HepG2 (cell line): ENCODE data around the gene FLYWCH1. TPM values are rescaled to one million over a fixed set of nuclear protein-coding genes. Genes with fewer than 3 reads are reported as not detected.

ENCODE experiments used
- CHD4 ChIP-seq: fragments of 200-600 bp; sonication (generic); IDR thresholded peaks from 2 replicates; pipeline ENCODE4 v1.7.0; 2017; ENCODE audit warnings: mild to moderate bottlenecking, low read length, borderline replicate concordance
- GATAD2A ChIP-seq: IDR thresholded peaks from 2 replicates; pipeline ENCODE4 v1.6.1; 2016
- KLF6 ChIP-seq: IDR thresholded peaks from 2 replicates; pipeline ENCODE4 v1.8.0; 2016; ENCODE audit warnings: missing biosample characterization, missing genetic modification reagents
- MATR3 ChIP-seq: sonication (generic); formaldehyde crosslinking; IDR thresholded peaks from 2 replicates; pipeline ENCODE4 v1.4.0; 2020; ENCODE audit warnings: missing genetic modification reagents
- NFKBIZ ChIP-seq: IDR thresholded peaks from 2 replicates; pipeline ENCODE4 v1.6.1; 2018; ENCODE audit warnings: missing genetic modification reagents, missing compliant biosample characterization
- ZBTB7B ChIP-seq: sonication (generic); formaldehyde crosslinking; IDR thresholded peaks from 2 replicates; pipeline ENCODE4 v1.4.0; 2020; ENCODE audit warnings: missing genetic modification reagents
- ZNF20 ChIP-seq: sonication (generic); formaldehyde crosslinking; IDR thresholded peaks from 2 replicates; pipeline ENCODE4 v1.4.0; 2020; ENCODE audit warnings: mild to moderate bottlenecking, moderate library complexity, missing genetic modification reagents
- ZNF446 ChIP-seq: sonication (generic); formaldehyde crosslinking; IDR thresholded peaks from 2 replicates; pipeline ENCODE4 v1.5.0; 2020; ENCODE audit warnings: mild to moderate bottlenecking, missing genetic modification reagents
- polyA plus RNA-seq, 8 experiments: library from polyadenylated mRNA; depleted of rRNA in 3 of 8; stranded (reverse) in 7 of 8; unstranded in 1 of 8; fragments of >200 nt; fragmentation: Illumina TruSeq in 4 of 8; extraction: Trizol in 4 of 8; gene quantifications; 2 replicates each; pipeline versions ENCODE4 v1.2.1 to v1.2.3, GENCODE V29; 2011 to 2016; ENCODE audit warnings: low read depth in 4 of 8, missing spikeins in 1 of 8, mixed read lengths in 1 of 8; ENCODE audit not compliant: insufficient read depth in 1 of 8
- total RNA-seq, 5 experiments: library from RNA; depleted of rRNA; stranded (reverse); fragments of >200 nt; fragmentation: Illumina TruSeq; extraction: Trizol; gene quantifications; 2 replicates each; pipeline ENCODE4 v1.2.3, GENCODE V29; 2016; ENCODE audit warnings: low read depth in 1 of 5
- TF ChIP-seq, protein P1 (sequence below): sonication (generic); formaldehyde crosslinking; IDR thresholded peaks from 2 replicates; pipeline ENCODE4 v1.5.1; 2020; ENCODE audit warnings: missing genetic modification reagents, mild to moderate bottlenecking, borderline replicate concordance
- TF ChIP-seq, protein P2 (sequence below): IDR thresholded peaks from 2 replicates; pipeline ENCODE4 v1.6.1; 2012; ENCODE audit warnings: low read depth, low read length, improper control_type of control experiment
- TF ChIP-seq, protein P3 (sequence below): sonication (generic); formaldehyde crosslinking; IDR thresholded peaks from 2 replicates; pipeline ENCODE4 v1.4.0; 2020; ENCODE audit warnings: mild to moderate bottlenecking, missing genetic modification reagents
- TF ChIP-seq, protein P4 (sequence below), 2 experiments: fragments of 450-650 bp in 1 of 2; sonication (generic) in 1 of 2; formaldehyde crosslinking in 1 of 2; IDR thresholded peaks; 2 replicates each; pipeline versions ENCODE4 v1.6.1 to v1.8.0; 2016 to 2022; ENCODE audit warnings: antibody characterized with exemption in 1 of 2, mild to moderate bottlenecking in 1 of 2, missing genetic modification reagents in 1 of 2
- TF ChIP-seq, protein P5 (sequence below): sonication (generic); formaldehyde crosslinking; IDR thresholded peaks from 2 replicates; pipeline ENCODE4 v1.4.0; 2020; ENCODE audit warnings: missing genetic modification reagents; ENCODE audit errors: not compliant biosample characterization

Gene FLYWCH1
- total and polyA plus RNA-seq, 2 of the 13 experiments (the other 11 are each of a cell fraction or from before 2014, with no cell fraction given) = 7.3 to 12.4 TPM

DNA sequence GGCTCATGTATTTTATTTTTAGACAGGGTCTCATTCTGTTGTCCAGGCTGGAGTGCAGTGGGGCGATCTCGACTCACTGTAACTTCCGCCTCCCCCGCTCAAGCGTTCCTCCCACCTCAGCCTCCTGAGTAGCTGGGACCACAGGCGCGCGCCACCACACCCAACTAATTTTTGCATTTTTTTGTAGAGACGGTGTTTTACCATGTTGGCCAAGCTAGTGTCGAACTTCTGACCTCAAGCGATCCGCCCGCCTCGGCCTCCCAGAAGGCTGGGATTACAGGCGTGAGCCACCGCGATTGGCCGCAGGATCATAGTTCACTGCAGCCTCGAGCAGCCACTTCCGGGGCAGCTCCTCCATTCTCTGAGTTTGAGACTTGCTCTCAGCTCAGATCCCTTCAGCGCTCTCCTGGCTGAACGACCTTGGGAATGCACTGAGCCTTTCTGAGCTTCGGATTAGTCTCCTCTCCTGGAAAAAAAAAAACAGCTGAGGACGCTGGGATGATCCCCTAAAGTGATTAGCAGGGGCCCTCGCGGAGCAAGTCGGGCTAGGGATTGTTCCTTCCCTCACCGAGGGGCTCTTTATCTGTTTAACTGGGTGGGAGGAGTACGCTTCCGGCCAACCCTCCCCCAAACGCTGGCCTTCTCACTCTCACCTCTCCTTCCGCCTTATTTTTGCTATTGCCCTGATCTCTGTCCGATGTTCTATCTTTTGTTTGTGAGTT is 69.6 kb downstream of the FLYWCH1 start (continued):
- TF ChIP-seq, protein P1, sequence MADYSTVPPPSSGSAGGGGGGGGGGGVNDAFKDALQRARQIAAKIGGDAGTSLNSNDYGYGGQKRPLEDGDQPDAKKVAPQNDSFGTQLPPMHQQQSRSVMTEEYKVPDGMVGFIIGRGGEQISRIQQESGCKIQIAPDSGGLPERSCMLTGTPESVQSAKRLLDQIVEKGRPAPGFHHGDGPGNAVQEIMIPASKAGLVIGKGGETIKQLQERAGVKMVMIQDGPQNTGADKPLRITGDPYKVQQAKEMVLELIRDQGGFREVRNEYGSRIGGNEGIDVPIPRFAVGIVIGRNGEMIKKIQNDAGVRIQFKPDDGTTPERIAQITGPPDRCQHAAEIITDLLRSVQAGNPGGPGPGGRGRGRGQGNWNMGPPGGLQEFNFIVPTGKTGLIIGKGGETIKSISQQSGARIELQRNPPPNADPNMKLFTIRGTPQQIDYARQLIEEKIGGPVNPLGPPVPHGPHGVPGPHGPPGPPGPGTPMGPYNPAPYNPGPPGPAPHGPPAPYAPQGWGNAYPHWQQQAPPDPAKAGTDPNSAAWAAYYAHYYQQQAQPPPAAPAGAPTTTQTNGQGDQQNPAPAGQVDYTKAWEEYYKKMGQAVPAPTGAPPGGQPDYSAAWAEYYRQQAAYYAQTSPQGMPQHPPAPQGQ = no peak
- TF ChIP-seq ZNF20 (CRISPR knock-in tag) = 0 out of 2 replicates have a peak, but pooled peaks have one; percentile 70
- TF ChIP-seq, protein P2, sequence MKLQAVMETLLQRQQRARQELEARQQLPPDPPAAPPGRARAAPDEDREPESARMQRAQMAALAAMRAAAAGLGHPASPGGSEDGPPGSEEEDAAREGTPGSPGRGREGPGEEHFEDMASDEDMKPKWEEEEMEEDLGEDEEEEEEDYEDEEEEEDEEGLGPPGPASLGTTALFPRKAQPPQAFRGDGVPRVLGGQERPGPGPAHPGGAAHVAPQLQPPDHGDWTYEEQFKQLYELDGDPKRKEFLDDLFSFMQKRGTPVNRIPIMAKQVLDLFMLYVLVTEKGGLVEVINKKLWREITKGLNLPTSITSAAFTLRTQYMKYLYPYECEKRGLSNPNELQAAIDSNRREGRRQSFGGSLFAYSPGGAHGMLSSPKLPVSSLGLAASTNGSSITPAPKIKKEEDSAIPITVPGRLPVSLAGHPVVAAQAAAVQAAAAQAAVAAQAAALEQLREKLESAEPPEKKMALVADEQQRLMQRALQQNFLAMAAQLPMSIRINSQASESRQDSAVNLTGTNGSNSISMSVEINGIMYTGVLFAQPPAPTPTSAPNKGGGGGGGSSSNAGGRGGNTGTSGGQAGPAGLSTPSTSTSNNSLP = no peak
- TF ChIP-seq, protein P3, sequence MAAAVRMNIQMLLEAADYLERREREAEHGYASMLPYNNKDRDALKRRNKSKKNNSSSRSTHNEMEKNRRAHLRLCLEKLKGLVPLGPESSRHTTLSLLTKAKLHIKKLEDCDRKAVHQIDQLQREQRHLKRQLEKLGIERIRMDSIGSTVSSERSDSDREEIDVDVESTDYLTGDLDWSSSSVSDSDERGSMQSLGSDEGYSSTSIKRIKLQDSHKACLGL = peak; percentile 55; the same call in 1 of the 2 replicates
- no peak for TF ChIP-seq CHD4
- 0 out of 2 replicates have a peak, but pooled peaks have one; percentile 37 for TF ChIP-seq ZNF446
- TF ChIP-seq NFKBIZ = peak; percentile 22; the same call in 1 of the 2 replicates
- TF ChIP-seq, protein P4, sequence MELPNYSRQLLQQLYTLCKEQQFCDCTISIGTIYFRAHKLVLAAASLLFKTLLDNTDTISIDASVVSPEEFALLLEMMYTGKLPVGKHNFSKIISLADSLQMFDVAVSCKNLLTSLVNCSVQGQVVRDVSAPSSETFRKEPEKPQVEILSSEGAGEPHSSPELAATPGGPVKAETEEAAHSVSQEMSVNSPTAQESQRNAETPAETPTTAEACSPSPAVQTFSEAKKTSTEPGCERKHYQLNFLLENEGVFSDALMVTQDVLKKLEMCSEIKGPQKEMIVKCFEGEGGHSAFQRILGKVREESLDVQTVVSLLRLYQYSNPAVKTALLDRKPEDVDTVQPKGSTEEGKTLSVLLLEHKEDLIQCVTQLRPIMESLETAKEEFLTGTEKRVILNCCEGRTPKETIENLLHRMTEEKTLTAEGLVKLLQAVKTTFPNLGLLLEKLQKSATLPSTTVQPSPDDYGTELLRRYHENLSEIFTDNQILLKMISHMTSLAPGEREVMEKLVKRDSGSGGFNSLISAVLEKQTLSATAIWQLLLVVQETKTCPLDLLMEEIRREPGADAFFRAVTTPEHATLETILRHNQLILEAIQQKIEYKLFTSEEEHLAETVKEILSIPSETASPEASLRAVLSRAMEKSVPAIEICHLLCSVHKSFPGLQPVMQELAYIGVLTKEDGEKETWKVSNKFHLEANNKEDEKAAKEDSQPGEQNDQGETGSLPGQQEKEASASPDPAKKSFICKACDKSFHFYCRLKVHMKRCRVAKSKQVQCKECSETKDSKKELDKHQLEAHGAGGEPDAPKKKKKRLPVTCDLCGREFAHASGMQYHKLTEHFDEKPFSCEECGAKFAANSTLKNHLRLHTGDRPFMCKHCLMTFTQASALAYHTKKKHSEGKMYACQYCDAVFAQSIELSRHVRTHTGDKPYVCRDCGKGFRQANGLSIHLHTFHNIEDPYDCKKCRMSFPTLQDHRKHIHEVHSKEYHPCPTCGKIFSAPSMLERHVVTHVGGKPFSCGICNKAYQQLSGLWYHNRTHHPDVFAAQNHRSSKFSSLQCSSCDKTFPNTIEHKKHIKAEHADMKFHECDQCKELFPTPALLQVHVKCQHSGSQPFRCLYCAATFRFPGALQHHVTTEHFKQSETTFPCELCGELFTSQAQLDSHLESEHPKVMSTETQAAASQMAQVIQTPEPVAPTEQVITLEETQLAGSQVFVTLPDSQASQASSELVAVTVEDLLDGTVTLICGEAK (IDR thresholded peaks at IDR 0.05) = no peak
- TF ChIP-seq, protein P4 (CRISPR knock-in tag; IDR thresholded peaks at IDR 0.05) = no peak
- peak; percentile 32; the same call in 1 of the 2 replicates for TF ChIP-seq GATAD2A (CRISPR knock-in tag)
- peak; percentile 75 for TF ChIP-seq ZBTB7B (CRISPR knock-in tag)
- TF ChIP-seq MATR3 (CRISPR knock-in tag) = no peak
- TF ChIP-seq KLF6 (CRISPR knock-in tag) = peak; percentile 43; the same call in 1 of the 2 replicates
- TF ChIP-seq, protein P5, sequence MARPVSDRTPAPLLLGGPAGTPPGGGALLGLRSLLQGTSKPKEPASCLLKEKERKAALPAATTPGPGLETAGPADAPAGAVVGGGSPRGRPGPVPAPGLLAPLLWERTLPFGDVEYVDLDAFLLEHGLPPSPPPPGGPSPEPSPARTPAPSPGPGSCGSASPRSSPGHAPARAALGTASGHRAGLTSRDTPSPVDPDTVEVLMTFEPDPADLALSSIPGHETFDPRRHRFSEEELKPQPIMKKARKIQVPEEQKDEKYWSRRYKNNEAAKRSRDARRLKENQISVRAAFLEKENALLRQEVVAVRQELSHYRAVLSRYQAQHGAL (CRISPR knock-in tag) = no peak
